ENCODE results near the gene TRPC1.

Gene TRPC1

GRCh38 chr3:142754494-142754893 lies 30.7 kb downstream of the TRPC1 start:
- DNase-seq, result no peak

GRCh38 chr3:142768338-142768737 lies 44.5 kb downstream of the TRPC1 start:
- DNase-seq, result no peak

GRCh38 chr3:142777927-142778326 lies 54.1 kb downstream of the TRPC1 start:
- DNase-seq, result no peak

- no peak for DNase-seq
Measured at GRCh38 chr3:142778541-142778940, 54.7 kb downstream of the TRPC1 start.

GRCh38 chr3:142779591-142779990 lies 55.8 kb downstream of the TRPC1 start:
- no peak for DNase-seq

GRCh38 chr3:142782616-142783015 lies 58.8 kb downstream of the TRPC1 start:
- DNase-seq, result no peak

GRCh38 chr3:142784228-142784627 lies 60.4 kb downstream of the TRPC1 start:
- no peak for DNase-seq

GRCh38 chr3:142785996-142786395 lies 62.2 kb downstream of the TRPC1 start:
- no peak for DNase-seq

- DNase-seq, result no peak
Measured at GRCh38 chr3:142787719-142788118, 63.9 kb downstream of the TRPC1 start.

GRCh38 chr3:142794508-142794907 lies 70.7 kb downstream of the TRPC1 start:
- no peak for DNase-seq

GRCh38 chr3:142795332-142795731 lies 71.5 kb downstream of the TRPC1 start:
- DNase-seq, result no peak

GRCh38 chr3:142796823-142797222 lies 73.0 kb downstream of the TRPC1 start:
- DNase-seq, result no peak

- no peak for DNase-seq
Measured at GRCh38 chr3:142801746-142802145, 77.9 kb downstream of the TRPC1 start.

- no peak for DNase-seq
Measured at GRCh38 chr3:142802891-142803290, 79.1 kb downstream of the TRPC1 start.

- DNase-seq, result no peak
Measured at GRCh38 chr3:142808103-142808917, 84.5 kb downstream of the TRPC1 start.

- DNase-seq, result no peak
Measured at GRCh38 chr3:142809259-142809658, 85.4 kb downstream of the TRPC1 start.

GRCh38 chr3:142815803-142816202 lies 92.0 kb downstream of the TRPC1 start:
- no peak for DNase-seq

GRCh38 chr3:142817356-142817755 lies 93.5 kb downstream of the TRPC1 start:
- DNase-seq, result no peak

- DNase-seq, result no peak
Measured at GRCh38 chr3:142817897-142818296, 94.1 kb downstream of the TRPC1 start.

GRCh38 chr3:142818651-142819050 lies 94.8 kb downstream of the TRPC1 start:
- no peak for DNase-seq

- no peak for DNase-seq
Measured at GRCh38 chr3:142819179-142819578, 95.3 kb downstream of the TRPC1 start.

GRCh38 chr3:142828703-142829305 lies 105.0 kb downstream of the TRPC1 start:
- peak; percentile 12 for DNase-seq

- no peak for DNase-seq
Measured at GRCh38 chr3:142837526-142837925, 113.7 kb downstream of the TRPC1 start.

- no peak for DNase-seq
Measured at GRCh38 chr3:142839831-142840230, 116.0 kb downstream of the TRPC1 start.

Measured in KG1 (cell line).